KG1 (cell line): ENCODE data around the gene PRKCG.

Source experiments
- DNase-seq: peaks from one replicate; lab custom pipeline; 2025; lab: John Stamatoyannopoulos, UW

Gene PRKCG

GRCh38 chr19:53898636-53899341 lies 16.8 kb downstream of the PRKCG start:
- DNase-seq: no peak

- no peak for DNase-seq
Measured at GRCh38 chr19:53900191-53900860, 18.3 kb downstream of the PRKCG start.

- peak; percentile 55 for DNase-seq
Measured at GRCh38 chr19:53903055-53903680, 21.2 kb downstream of the PRKCG start.

GRCh38 chr19:53904909-53905308 lies 22.9 kb downstream of the PRKCG start:
- DNase-seq: no peak

- DNase-seq: no peak
Measured at GRCh38 chr19:53905787-53906186, 23.8 kb downstream of the PRKCG start.

- no peak for DNase-seq
Measured at GRCh38 chr19:53906211-53907192, 24.5 kb downstream of the PRKCG start.

GRCh38 chr19:53907193-53907581 lies 25.2 kb downstream of the PRKCG start:
- DNase-seq: no peak

- DNase-seq: no peak
Measured at GRCh38 chr19:53907690-53908089, 25.7 kb downstream of the PRKCG start.

- peak; percentile 3 for DNase-seq
Measured at GRCh38 chr19:53908106-53908934, 26.3 kb downstream of the PRKCG start.

- no peak for DNase-seq
Measured at GRCh38 chr19:53908935-53909415, 27.0 kb downstream of the PRKCG start, which contains the start of gene CACNG7. TSS of gene CACNG7 (plus strand) at chr19:53909278. CDS start at chr19:53912832, 3,554 bp downstream.

GRCh38 chr19:53909471-53910169 lies 27.6 kb downstream of the PRKCG start:
- no peak for DNase-seq

- no peak for DNase-seq
Measured at GRCh38 chr19:53910170-53910518, 28.1 kb downstream of the PRKCG start.

- no peak for DNase-seq
Measured at GRCh38 chr19:53912653-53913052, 30.7 kb downstream of the PRKCG start.

GRCh38 chr19:53915000-53915399 lies 33.0 kb downstream of the PRKCG start:
- DNase-seq: no peak

GRCh38 chr19:53916004-53916403 lies 34.0 kb downstream of the PRKCG start:
- no peak for DNase-seq

GRCh38 chr19:53917356-53917755 lies 35.4 kb downstream of the PRKCG start:
- no peak for DNase-seq

GRCh38 chr19:53927739-53928138 lies 45.7 kb downstream of the PRKCG start:
- DNase-seq: peak; percentile 3

GRCh38 chr19:53936029-53936428 lies 54.0 kb downstream of the PRKCG start:
- no peak for DNase-seq

- no peak for DNase-seq
Measured at GRCh38 chr19:53942001-53942786, 60.2 kb downstream of the PRKCG start.

GRCh38 chr19:53944416-53944815 lies 62.4 kb downstream of the PRKCG start:
- DNase-seq: no peak
